HAP-1 (cell line): ENCODE data around the gene CWC27.

ENCODE experiments used
- DNase-seq, 2 experiments: peaks; one replicate each; pipeline ENCODE4 v3.0.0-alpha.2; 2016 to 2020; ENCODE audit warnings: low spot score in 2 of 2
- H3K27me3 ChIP-seq: fragments of 250-450 bp; sonication (Bioruptor Pico); 2 replicates; pipeline ENCODE4 v1.5.1; 2020; ENCODE audit warnings: low read depth, mild to moderate bottlenecking, moderate library complexity
- H3K36me3 ChIP-seq: fragments of 250-450 bp; sonication (Bioruptor Pico); replicated peaks from 2 replicates; pipeline ENCODE4 v1.5.1; 2020; ENCODE audit warnings: mild to moderate bottlenecking
- H3K4me1 ChIP-seq: fragments of 250-450 bp; sonication (Bioruptor Pico); 2 replicates; pipeline ENCODE4 v1.5.1; 2020; ENCODE audit warnings: mild to moderate bottlenecking
- H3K4me3 ChIP-seq: fragments of 250-450 bp; sonication (Bioruptor Pico); 2 replicates; pipeline ENCODE4 v1.5.1; 2020; ENCODE audit warnings: mild to moderate bottlenecking, moderate library complexity
- H3K9me3 ChIP-seq: fragments of 250-450 bp; sonication (Bioruptor Pico); 2 replicates; pipeline ENCODE4 v1.5.1; 2020; ENCODE audit warnings: mild to moderate bottlenecking, moderate library complexity
- in situ Hi-C: fragments of 300-500 bp; cut with MboI; formaldehyde crosslinking; loops from 3 replicates; pipeline ENCODE4 v1.14.3; 2020; ENCODE audit warnings: low sequenced_read_pairs, inconsistent platforms, mixed read lengths

Gene CWC27

GRCh38 chr5:65012301-65012892 lies 243.7 kb downstream of the CWC27 start:
- H3K4me3 ChIP-seq, result no peak overlapping the region
- H3K4me1 ChIP-seq, result no peaks in the 10 kb centered on the region
- in situ Hi-C loops, result no loop called here
- no peaks in the 10 kb centered on the region for H3K9me3 ChIP-seq
- no peak for DNase-seq
- H3K27me3 ChIP-seq, result no peaks in the 10 kb centered on the region
- H3K36me3 ChIP-seq, result no peaks in the 10 kb centered on the region

GRCh38 chr5:65013166-65013565 lies 244.4 kb downstream of the CWC27 start:
- in situ Hi-C loops, result no loop called here
- H3K27me3 ChIP-seq, result no peaks in the 10 kb centered on the region
- no peak overlapping the region for H3K4me3 ChIP-seq
- DNase-seq, result no peak
- no peaks in the 10 kb centered on the region for H3K36me3 ChIP-seq
- no peaks in the 10 kb centered on the region for H3K9me3 ChIP-seq
- no peaks in the 10 kb centered on the region for H3K4me1 ChIP-seq

GRCh38 chr5:65014769-65015168 lies 246.0 kb downstream of the CWC27 start:
- DNase-seq, result no peak
- no peaks in the 10 kb centered on the region for H3K36me3 ChIP-seq
- H3K4me3 ChIP-seq, result no peak overlapping the region
- no peaks in the 10 kb centered on the region for H3K9me3 ChIP-seq
- H3K27me3 ChIP-seq, result no peaks in the 10 kb centered on the region
- in situ Hi-C loops, result no loop called here
- H3K4me1 ChIP-seq, result no peaks in the 10 kb centered on the region

- DNase-seq, result no peak
- H3K4me3 ChIP-seq, result no peak overlapping the region
- in situ Hi-C loops, result no loop called here
- no peaks in the 10 kb centered on the region for H3K27me3 ChIP-seq
- no peaks in the 10 kb centered on the region for H3K4me1 ChIP-seq
- H3K9me3 ChIP-seq, result no peaks in the 10 kb centered on the region
- H3K36me3 ChIP-seq, result no peaks in the 10 kb centered on the region
These were observed 247.0 kb downstream of the CWC27 start for GRCh38 chr5:65015767-65016166.

- H3K36me3 ChIP-seq, result no peaks in the 10 kb centered on the region
- in situ Hi-C loops, result no loop called here
- no peak for DNase-seq
- no peak overlapping the region for H3K4me3 ChIP-seq
- H3K4me1 ChIP-seq, result no peaks in the 10 kb centered on the region
- no peaks in the 10 kb centered on the region for H3K9me3 ChIP-seq
- H3K27me3 ChIP-seq, result no peaks in the 10 kb centered on the region
These were observed 248.9 kb downstream of the CWC27 start for GRCh38 chr5:65017636-65018035.

GRCh38 chr5:65018763-65019162 lies 250.0 kb downstream of the CWC27 start:
- H3K27me3 ChIP-seq, result no peaks in the 10 kb centered on the region
- no peaks in the 10 kb centered on the region for H3K4me1 ChIP-seq
- H3K9me3 ChIP-seq, result no peaks in the 10 kb centered on the region
- H3K4me3 ChIP-seq, result no peak overlapping the region
- in situ Hi-C loops, result no loop called here
- no peaks in the 10 kb centered on the region for H3K36me3 ChIP-seq
- DNase-seq, result no peak

- no peaks in the 10 kb centered on the region for H3K27me3 ChIP-seq
- H3K4me3 ChIP-seq, result no peak overlapping the region
- no peaks in the 10 kb centered on the region for H3K4me1 ChIP-seq
- no peaks in the 10 kb centered on the region for H3K9me3 ChIP-seq
- no peak for DNase-seq
- H3K36me3 ChIP-seq, result no peaks in the 10 kb centered on the region
- in situ Hi-C loops, result no loop called here
These were observed 251.8 kb downstream of the CWC27 start for GRCh38 chr5:65020492-65020891.

- H3K4me1 ChIP-seq, result no peaks in the 10 kb centered on the region
- no peaks in the 10 kb centered on the region for H3K9me3 ChIP-seq
- no peak overlapping the region for H3K4me3 ChIP-seq
- no peaks in the 10 kb centered on the region for H3K27me3 ChIP-seq
- DNase-seq, result no peak
- H3K36me3 ChIP-seq, result no peaks in the 10 kb centered on the region
- in situ Hi-C loops, result no loop called here
These were observed 252.9 kb downstream of the CWC27 start for GRCh38 chr5:65021527-65022226.

GRCh38 chr5:65022932-65023331 lies 254.2 kb downstream of the CWC27 start:
- H3K36me3 ChIP-seq, result no peaks in the 10 kb centered on the region
- H3K27me3 ChIP-seq, result no peaks in the 10 kb centered on the region
- peaks cover 4% of the 10 kb centered on the region for H3K4me1 ChIP-seq
- DNase-seq, result no peak
- H3K9me3 ChIP-seq, result no peaks in the 10 kb centered on the region
- H3K4me3 ChIP-seq, result no peak overlapping the region
- in situ Hi-C loops, result no loop called here

- H3K27me3 ChIP-seq, result no peaks in the 10 kb centered on the region
- no peak overlapping the region for H3K4me3 ChIP-seq
- no peak for DNase-seq
- in situ Hi-C loops, result loop anchor here (25.0 kb wide), 1 partner anchor 212 kb away; no protein-coding TSS in a partner anchor
- H3K4me1 ChIP-seq, result peaks cover 14% of the 10 kb centered on the region
- H3K36me3 ChIP-seq, result no peaks in the 10 kb centered on the region
- no peaks in the 10 kb centered on the region for H3K9me3 ChIP-seq
These were observed 256.0 kb downstream of the CWC27 start for GRCh38 chr5:65024681-65025080.

GRCh38 chr5:65026816-65027548 lies 258.3 kb downstream of the CWC27 start:
- Histone ChIP-seq H3K9me3 (no peaks in the 10 kb centered on the region), H3K4me1 (peaks cover 14% of the 10 kb centered on the region), H3K27me3 (no peaks in the 10 kb centered on the region), H3K36me3 (no peaks in the 10 kb centered on the region), H3K4me3 (no peak overlapping the region)
- no peak for DNase-seq
- in situ Hi-C loops, result loop anchor here (25.0 kb wide), 1 partner anchor 215 kb away; no protein-coding TSS in a partner anchor

GRCh38 chr5:65029178-65029577 lies 260.4 kb downstream of the CWC27 start:
- Histone ChIP-seq H3K36me3 (no peaks in the 10 kb centered on the region), H3K9me3 (no peaks in the 10 kb centered on the region)
- no peak for DNase-seq

GRCh38 chr5:65030056-65030455 lies 261.3 kb downstream of the CWC27 start:
- Histone ChIP-seq H3K4me1 (peaks cover 16% of the 10 kb centered on the region), H3K36me3 (no peaks in the 10 kb centered on the region), H3K9me3 (no peaks in the 10 kb centered on the region), H3K27me3 (no peaks in the 10 kb centered on the region), H3K4me3 (no peak overlapping the region)
- no peak for DNase-seq
- in situ Hi-C loops, result loop anchor here (25.0 kb wide), 1 partner anchor 218 kb away; no protein-coding TSS in a partner anchor

More at GRCh38 chr5:65029178-65029577, 260.4 kb downstream of the CWC27 start:
- H3K4me1 ChIP-seq, result peaks cover 14% of the 10 kb centered on the region
- H3K4me3 ChIP-seq, result no peak overlapping the region
- in situ Hi-C loops, result loop anchor here (25.0 kb wide), 1 partner anchor 217 kb away; no protein-coding TSS in a partner anchor
- H3K27me3 ChIP-seq, result no peaks in the 10 kb centered on the region

GRCh38 chr5:65032250-65032649 lies 263.5 kb downstream of the CWC27 start:
- Histone ChIP-seq H3K4me3 (no peak overlapping the region), H3K36me3 (no peaks in the 10 kb centered on the region), H3K4me1 (peaks cover 22% of the 10 kb centered on the region), H3K27me3 (no peaks in the 10 kb centered on the region), H3K9me3 (no peaks in the 10 kb centered on the region)
- in situ Hi-C loops, result loop anchor here (25.0 kb wide), 1 partner anchor 220 kb away; no protein-coding TSS in a partner anchor
- DNase-seq, result no peak
